ENCODE data around the gene VIL1. TPM values are rescaled to one million over a fixed set of nuclear protein-coding genes. Genes with fewer than 3 reads are reported as not detected.
A peak's percentile ranks its signal among the peaks of the same experiment; 100 is the strongest.

VIL1 gene
- total and polyA plus RNA-seq, 4 donors = 0.06 to 0.77 (median 0.15) TPM

DNA sequence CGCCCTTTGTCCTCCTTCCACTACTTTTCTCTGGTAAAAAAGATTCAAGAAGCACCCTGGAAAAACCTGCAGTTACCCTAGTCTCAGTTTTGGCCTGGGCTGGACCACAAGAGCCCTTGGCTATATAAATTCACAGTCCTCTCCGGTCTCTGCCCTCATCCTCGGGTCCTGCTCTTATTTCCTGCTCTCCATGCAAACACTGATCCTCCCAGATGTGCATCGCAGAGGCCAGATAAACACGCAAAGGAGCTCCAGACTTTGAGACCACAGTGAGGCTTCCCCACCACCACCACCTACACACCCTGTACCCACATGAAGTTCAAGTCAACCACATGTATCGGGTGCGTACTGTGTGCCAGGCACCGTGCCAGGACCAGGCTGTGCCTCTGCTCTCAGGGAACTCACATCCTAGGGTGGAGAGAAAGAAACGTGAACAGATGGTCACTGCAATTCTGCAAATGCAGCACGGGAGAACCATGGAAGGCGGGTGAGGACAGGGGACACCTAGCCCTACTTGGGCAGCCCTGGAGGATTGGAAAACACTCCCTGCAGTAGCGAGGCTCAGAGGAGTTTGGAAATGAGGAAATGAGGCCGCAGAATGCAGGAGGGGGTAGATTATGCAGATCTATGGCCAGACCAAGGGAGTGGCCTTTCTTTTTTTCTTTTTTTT lies 11.8 kb upstream of the VIL1 start:
- Histone ChIP-seq H3K36me3 (ENCODE audit: control insufficient read depth in 4 of 4, insufficient read depth in 4 of 4, low read length in 4 of 4) (peaks cover 9 to 25% (median 12%) of the 10 kb centered on the region in 4 donors), H3K4me1 (ENCODE audit: control insufficient read depth in 5 of 5, insufficient read depth in 5 of 5, low read length in 5 of 5) (peaks cover 0 to 37% (median 18%) of the 10 kb centered on the region in 5 donors), H3K4me3 (no peak overlapping the region), H3K27me3 (ENCODE audit: control insufficient read depth in 3 of 3, insufficient read depth in 3 of 3, low read length in 2 of 3) (no peaks in the 10 kb centered on the region), H3K9ac (ENCODE audit: insufficient read depth in 1 of 2, low read length in 2 of 2) (peak overlapping the region in 1 of 2 donors; percentile 61), H3K9me3 (ENCODE audit: control insufficient read depth in 4 of 4, insufficient read depth in 3 of 4, low read length in 3 of 4) (no peaks in the 10 kb centered on the region), H3K27ac (ENCODE audit: low read depth in 1 of 2, low read length in 1 of 2) (peak overlapping the region; percentile 76 to 92)
- WGBS, 2 donors = 3% methylated on average over 13 of the region's 13 CpGs
- ATAC-seq (ENCODE audit: insufficient read depth, low FRiP score) = no peak
- DNase-seq = peak; percentile 74 to 86 (median 78)
- TF ChIP-seq CTCF (IDR thresholded peaks at IDR 0.05; ENCODE audit: control extremely low read depth, extremely low read depth) = no peak

- Histone ChIP-seq H3K36me3 (ENCODE audit: control insufficient read depth in 4 of 4, insufficient read depth in 4 of 4, low read length in 4 of 4) (peaks cover 8 to 18% (median 11%) of the 10 kb centered on the region in 4 donors), H3K4me1 (ENCODE audit: control insufficient read depth in 5 of 5, insufficient read depth in 5 of 5, low read length in 5 of 5) (peaks cover 0 to 34% (median 15%) of the 10 kb centered on the region in 5 donors), H3K9ac (ENCODE audit: insufficient read depth in 1 of 2, low read length in 2 of 2) (no peak overlapping the region), H3K9me3 (ENCODE audit: control insufficient read depth in 4 of 4, insufficient read depth in 3 of 4, low read length in 3 of 4) (no peaks in the 10 kb centered on the region), H3K4me3 (no peak overlapping the region), H3K27ac (ENCODE audit: low read depth in 1 of 2, low read length in 1 of 2) (no peak overlapping the region), H3K27me3 (ENCODE audit: control insufficient read depth in 3 of 3, insufficient read depth in 3 of 3, low read length in 2 of 3) (no peaks in the 10 kb centered on the region)
- no peak for ATAC-seq (ENCODE audit: insufficient read depth, low FRiP score)
- DNase-seq = no peak
- TF ChIP-seq CTCF (IDR thresholded peaks at IDR 0.05; ENCODE audit: control extremely low read depth, extremely low read depth) = no peak
- 82 to 84% methylated on average over 8 of the region's 8 CpGs for WGBS, 2 donors
Observed at GRCh38 chr2:218407717-218408116, 11.2 kb upstream of the VIL1 start.

DNA sequence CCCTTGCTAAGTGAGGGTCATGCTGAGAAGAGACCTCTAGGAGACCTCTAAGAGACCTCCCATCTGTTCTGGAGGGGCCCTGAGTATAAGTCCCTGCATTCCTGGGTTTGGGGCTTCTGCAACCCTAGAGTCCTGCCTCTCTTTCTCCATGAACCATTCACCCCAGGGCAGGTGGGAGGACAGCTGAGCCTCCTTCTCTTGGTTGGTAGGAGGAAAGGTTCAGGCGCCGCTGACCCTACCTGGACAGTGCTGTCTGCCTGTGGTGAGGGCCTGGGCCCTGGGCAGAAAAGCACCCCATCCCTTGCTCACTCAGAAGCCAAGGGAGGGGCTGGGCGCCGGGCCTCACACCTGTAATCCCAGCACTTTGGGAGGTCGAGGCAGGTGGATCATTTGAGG lies 604 bp upstream of the VIL1 start:
- no peak overlapping the region for H3K4me3 ChIP-seq
- no peaks in the 10 kb centered on the region for H3K9me3 ChIP-seq (ENCODE audit: control insufficient read depth in 4 of 4, insufficient read depth in 3 of 4, low read length in 3 of 4)
- no peak for TF ChIP-seq CTCF (IDR thresholded peaks at IDR 0.05; ENCODE audit: control extremely low read depth, extremely low read depth)
- no peaks in the 10 kb centered on the region for H3K27me3 ChIP-seq (ENCODE audit: control insufficient read depth in 3 of 3, insufficient read depth in 3 of 3, low read length in 2 of 3)
- H3K27ac ChIP-seq (ENCODE audit: low read depth in 1 of 2, low read length in 1 of 2) = no peak overlapping the region
- ATAC-seq (ENCODE audit: insufficient read depth, low FRiP score) (no peak), DNase-seq (no peak)
- peaks cover 0 to 3% (median 0%) of the 10 kb centered on the region in 5 donors for H3K4me1 ChIP-seq (ENCODE audit: control insufficient read depth in 5 of 5, insufficient read depth in 5 of 5, low read length in 5 of 5)
- 92 to 95% methylated on average over 5 of the region's 5 CpGs for WGBS, 2 donors
- H3K36me3 ChIP-seq (ENCODE audit: control insufficient read depth in 4 of 4, insufficient read depth in 4 of 4, low read length in 4 of 4) = no peaks in the 10 kb centered on the region
- H3K9ac ChIP-seq (ENCODE audit: insufficient read depth in 1 of 2, low read length in 2 of 2) = no peak overlapping the region

Measured in lung (tissue), 12 donors.